Activated T-cell treated with anti-CD3 and anti-CD28 coated beads, Interleukin-2, amount 50 U/mL, for 1 hour (primary cell): ENCODE data around the gene BCKDHB.
"Not testable (repeated sequence)": the region's sequence is repeated elsewhere in the genome, so short reads cannot be mapped to it uniquely, and the experiment has no call there.

Experiments used
- DNase-seq: peaks from one replicate; pipeline ENCODE4 v3.0.0-alpha.2; 2020

Gene BCKDHB

DNA sequence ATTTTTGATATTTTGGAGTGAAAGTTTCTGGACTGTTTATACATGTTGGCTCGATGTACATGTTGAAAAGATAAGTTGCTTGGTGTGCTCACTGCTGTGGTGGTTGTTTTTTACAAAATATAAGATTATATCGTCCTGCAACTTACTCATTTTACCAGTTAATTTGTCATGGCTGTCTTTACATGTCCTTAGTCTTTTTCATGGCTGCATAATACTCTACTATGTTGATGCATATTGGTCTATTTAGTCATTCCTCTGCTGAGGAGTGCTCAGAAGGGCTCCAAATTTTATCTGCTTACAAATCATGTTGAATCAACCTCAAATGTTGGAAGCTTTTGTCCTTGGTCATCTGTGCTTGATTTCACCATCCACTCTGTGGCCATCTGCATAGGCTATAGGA is 164.6 kb downstream of the BCKDHB start:
- no peak for DNase-seq

DNA sequence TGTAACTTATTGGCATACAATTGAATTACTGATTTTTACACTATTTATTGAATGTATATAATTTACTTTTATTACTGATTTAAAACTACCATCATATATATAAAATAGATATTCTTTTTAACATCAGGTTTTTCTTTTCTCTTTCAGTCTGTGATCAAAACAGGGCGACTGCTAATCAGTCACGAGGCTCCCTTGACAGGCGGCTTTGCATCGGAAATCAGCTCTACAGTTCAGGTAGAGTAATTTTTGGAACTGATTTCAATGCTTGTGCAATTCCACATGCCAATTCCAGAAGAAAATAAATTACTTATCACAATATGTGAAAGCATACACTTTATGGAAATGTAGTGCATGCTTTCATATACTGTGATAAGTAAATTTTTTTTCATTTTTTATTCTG is 166.5 kb downstream of the BCKDHB start:
- no peak for DNase-seq

DNA sequence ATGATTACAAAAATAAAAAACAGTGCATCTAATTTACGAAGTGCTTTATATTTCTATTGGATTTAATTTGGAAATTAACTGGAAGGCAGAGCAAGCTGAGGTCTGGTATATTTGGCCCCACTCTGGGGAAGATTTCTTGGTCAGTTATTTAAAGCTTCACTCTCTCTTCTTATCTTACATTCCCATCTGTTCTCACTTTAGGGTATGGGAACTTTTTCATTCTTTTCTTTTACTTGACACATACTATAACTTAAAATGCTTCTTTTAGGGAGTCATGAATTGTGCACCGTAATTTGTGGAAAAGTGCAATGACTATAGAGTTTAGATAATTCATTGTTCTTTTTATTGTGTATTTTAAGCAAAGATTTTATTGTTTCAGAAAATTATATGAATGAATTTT is 170.4 kb downstream of the BCKDHB start:
- no peak for DNase-seq

DNA sequence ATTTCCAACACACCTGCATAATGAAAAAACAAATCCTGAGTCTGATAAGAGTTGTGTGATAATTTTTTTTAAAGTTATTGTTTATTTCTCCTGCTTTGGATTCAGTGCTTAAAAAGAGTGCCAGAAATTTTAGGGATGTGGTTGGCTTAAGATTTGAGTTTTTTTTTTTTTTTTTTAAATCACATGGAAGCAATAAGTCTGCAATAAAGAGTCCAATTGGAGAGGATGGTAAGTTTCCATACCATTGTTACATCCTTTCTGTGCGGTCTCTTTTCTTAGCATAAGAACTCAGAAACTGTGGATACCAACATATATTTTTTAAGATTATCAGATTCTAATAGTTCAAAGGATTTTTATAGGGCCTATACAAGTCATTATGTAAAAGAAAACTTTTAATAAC is 171.0 kb downstream of the BCKDHB start:
- DNase-seq: no peak

DNA sequence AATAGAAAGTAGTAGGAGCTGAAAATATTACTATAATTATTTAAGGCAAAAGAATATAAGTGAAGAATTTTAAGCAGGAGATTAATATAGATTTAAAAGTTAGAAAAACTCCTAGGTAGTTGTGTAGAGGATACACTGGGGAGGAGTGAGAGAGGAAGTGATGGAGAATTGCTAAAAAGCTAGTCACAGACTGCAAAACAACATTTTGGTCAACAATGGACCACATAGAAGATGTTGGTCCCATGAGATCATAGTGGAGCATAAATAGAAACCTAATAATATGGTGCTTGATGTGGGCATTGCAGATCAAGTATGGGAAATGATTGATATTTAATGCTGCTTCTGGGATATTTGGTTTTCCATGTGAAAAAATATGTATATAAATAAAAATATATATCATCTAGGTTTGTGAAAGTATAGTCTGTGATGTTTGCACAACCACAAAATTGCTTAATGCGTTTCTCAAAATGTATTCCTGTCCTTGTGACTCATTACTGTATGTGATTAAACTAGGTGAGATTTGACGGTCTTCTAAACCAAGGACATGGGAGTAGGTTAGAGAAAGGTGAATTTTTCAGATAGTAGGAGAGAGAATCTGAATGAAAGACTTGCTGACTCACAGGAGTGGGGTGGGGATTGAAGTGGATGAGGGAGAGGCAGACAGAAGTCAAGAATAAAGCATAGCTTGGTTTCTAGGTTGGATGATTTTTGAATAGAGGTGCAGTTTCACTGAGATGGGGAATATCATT is 174.0 kb downstream of the BCKDHB start:
- no peak for DNase-seq

DNA sequence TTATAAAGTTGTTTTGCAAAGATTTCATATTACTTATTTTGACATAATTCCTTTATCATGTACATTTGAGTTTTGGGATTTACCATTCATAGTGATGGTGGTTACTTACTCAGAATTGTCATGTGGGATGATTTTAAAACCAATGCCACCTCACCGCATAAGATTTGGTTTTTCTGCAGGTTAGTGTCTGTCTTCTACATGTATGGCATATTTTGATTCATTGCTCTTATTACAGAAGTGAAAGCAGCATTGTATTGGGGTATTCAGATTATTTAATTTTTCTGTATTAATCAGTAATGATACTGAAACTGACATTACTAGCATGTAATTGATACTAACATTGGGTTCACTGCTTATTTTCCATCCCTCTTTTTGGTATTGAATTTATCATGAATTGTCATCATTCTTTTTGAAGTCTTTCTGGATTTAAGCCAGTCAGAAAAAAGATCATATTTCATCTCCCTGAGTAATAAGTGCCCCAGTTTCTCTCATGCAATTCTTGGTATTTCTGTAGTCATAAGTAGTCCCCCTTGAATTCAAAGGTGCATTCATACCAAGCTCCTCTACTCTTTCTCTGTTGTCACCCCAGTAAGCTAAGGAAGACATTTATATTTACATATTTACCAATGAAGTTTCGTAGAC is 176.6 kb downstream of the BCKDHB start:
- no peak for DNase-seq

DNA sequence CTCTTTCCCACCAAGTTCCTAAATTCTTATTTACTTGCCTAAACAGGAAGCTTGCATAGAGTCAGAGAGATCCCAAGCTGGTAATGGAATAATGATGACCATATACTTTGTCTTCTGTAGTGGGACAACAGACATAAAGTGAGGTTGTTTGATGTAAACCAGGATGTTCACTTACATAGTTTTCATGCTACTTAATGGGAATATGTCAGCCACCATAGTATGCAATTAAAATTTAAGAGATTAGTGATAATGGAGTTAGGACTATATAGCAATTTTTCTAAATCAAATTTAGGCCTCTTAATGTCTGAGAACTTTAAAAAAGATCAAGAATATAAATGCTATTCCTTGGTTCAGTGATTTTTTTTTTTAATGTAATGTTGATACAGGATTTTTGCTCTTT is 180.6 kb downstream of the BCKDHB start:
- no peak for DNase-seq

DNA sequence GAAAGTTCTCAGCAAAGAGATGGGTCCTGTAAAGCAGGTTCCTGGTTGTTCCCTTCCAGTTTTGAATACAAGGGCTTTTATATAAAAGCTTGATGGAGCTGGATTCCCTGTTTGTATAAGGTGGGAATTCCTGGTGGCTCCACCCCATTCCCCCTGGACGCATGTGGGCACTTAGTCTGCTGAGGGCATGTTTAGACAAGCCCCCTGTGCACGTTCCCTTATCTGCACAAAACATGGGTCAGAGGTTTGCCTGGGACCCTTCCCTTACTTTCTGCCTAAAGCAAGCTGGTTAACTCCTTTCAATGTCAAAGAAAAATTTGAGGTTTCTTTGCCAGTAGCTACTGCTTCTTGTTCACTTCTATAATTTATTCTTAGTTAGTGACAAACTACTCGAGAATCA is 181.1 kb downstream of the BCKDHB start:
- no peak for DNase-seq

DNA sequence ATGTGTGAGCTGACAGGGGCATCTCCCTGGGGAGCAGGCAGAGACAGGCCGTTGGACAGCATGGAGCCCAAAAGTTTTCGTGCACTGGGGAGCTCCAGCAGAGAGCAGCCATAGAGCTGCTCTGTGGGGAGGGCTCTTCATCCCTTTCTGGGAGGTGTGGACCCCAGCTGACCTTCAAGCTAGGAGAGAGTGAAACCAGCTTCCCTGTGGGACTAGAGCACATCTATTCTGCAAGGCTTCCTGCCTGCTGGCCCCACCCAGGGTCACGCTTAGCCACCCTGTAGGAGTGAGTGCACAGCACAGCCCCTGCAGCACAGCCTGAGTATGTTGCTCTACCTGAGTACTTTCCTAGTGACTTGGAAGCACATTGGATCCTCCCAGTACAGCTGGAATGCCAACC is 183.3 kb downstream of the BCKDHB start:
- DNase-seq: no peak

DNA sequence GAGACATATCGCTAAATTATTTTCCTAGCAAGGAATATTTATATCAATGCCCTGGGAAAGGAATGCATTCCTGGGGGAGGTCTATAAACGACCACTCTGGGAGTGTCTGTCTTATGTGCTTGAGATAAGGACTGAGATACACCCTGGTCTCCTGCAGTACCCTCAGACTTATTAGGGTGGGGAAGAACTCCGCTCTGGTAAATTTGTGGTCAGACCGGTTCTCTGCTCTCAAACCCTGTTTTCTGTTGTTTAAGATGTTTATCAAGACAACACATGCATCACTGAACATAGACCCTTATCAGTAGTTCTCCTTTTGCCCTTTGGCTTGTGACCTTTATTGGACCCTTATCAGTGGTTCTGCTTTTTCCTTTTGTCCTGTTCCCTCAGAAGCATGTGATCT is 188.1 kb downstream of the BCKDHB start:
- not testable (repeated sequence) for DNase-seq

DNA sequence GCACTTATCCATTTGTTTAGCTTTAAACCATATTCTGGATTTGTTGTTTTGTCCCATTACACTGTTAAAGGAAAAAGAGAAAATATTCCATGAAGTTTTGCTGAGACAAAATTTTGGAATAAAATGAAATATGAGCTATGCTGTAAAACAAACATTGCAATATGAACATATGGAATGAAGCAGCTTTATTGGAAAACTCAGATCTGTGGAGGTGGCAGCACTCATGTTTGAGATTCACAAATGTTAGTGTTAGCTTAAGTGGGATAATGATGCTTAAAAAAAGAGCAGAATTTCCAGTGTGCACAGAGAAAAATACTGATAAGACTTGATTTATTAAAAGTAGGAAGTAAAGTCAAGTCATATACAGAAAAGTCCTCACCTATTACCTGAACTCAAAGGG is 196.2 kb downstream of the BCKDHB start:
- no peak for DNase-seq

DNA sequence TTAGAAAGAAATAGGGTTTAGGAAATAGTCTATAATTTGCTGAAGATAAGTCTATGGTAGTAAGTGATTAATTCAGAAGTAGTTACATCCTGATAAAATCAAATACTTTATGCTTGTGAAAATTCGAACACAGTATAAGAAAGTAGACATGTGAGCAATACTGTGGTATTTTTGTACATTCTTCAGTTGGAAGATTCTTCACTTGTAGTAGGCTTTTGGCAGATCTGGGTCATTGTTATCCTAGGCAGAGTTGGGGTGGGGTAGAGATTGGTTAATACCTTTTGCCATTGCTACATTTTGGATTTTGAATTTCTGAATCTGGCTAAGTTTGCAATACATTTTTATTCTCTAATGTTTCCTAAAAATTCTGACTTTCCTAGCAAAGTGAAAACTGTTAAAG is 197.5 kb downstream of the BCKDHB start:
- DNase-seq: no peak

DNA sequence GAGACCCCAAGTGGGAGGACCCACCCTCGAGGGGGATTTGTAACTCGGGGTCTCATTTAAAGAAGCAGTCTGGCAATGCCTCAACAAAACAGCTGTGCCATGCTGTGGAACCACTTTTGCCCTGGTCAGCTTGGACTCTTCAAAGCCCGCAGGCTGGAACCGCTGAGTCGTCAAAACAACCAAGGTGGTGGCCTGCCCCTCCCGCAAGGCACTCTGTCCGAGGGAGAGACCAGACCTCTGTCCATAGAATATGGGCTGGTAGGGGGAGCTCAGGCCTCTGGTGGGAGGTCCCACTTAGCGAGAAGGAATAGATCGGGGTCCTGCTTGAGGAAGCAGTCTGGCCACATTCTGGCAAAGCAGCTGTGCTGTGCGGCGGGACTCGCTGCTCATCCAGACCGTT is 208.1 kb downstream of the BCKDHB start:
- no peak for DNase-seq

DNA sequence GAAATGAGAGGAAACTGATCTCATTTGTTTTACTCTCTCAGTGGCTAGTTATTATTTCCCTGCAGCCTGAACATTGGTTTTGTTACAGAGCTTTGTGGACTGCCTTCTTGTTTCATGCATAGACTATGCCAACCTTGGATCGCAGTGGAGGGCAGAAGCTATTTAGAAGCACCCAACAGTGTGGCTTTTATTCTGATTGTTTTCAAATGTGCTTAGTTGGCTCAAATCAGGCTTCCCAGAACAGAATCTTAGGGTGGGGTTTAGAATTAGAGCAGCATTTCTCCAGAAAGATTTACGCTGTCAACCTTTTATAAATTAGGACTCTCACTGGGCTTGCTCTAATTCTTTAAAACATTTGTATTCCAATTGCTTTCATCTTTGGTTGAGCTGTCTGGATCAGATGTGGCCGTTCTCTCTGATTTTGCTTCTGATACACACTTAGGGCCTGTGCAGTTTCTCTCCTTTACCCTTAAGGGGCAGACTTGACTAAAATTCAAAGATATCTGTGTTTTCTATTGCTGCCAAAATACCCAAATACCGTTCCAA is 210.3 kb downstream of the BCKDHB start:
- DNase-seq: no peak

DNA sequence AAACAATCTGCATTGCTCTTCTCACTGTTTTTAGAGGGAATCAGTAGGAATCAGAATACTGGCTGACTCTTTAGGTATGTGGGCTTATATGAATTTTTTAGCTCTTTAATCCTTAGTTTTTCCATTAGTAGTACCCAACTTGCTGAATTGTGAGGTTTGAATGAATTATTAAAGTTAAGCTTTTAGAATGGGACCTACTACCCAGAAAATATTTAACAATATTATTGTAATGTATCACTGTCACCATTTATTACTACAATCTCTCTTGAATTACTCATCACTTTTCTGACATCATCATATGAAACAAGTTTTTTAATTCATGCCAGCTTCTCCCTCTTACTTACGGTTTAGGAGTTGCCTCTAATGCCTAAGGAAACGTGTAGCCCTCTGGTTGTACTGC is 212.7 kb downstream of the BCKDHB start:
- DNase-seq: no peak

DNA sequence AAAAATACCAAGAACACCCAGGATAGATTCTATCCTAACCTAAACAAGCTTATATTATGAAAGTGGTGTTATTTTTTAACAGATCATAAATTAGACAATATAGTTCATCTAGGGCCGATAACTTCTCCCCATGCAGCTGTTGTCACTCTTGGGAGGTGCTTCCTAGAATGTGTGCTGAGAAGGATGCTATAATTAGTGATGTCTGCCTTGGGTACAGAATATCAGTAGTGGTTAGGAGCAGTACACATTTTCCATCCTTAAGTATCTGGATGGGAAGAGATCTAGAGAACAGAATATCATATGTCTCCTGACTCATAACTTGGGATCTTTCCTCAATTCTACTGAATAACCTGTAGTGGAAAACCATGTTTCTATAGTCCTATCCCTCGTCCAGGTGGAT is 214.5 kb downstream of the BCKDHB start:
- DNase-seq: no peak

DNA sequence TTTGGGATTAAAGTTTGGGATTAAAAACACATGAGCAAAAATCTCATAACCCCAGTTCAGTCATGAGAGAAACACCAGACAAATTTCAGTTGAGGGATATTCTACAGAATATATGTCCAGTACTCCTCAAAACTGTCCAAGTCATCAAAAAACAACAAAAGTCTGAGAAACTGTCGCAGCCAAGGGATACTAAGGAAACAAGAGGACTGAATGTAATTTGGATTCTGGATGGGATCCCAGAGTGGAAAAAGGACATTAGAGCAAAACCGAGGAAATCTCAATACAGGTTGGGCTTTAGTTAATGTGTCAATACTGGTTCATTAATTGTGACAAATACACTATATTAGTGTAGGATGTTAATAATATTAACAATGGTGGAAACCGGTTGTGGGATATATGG is 219.3 kb downstream of the BCKDHB start:
- DNase-seq: no peak

DNA sequence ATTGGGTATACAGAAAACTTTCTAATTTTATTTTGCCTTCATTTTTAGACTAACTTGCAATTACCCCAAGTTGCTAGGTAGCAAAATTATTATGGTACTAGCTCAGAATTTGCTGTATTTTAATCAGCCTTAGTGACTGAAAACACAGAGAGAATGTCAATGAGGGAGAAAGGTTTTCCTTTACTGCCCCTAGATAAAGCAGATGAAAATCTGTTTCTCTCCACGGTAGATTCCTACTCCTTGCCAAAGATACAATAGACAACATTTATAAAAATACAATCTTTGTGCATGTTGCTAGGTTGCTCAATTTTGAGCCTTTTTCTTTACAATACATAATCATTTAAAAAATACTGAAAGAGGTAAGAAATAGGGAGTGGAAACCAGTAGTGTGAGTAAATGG is 222.2 kb downstream of the BCKDHB start:
- no peak for DNase-seq

DNA sequence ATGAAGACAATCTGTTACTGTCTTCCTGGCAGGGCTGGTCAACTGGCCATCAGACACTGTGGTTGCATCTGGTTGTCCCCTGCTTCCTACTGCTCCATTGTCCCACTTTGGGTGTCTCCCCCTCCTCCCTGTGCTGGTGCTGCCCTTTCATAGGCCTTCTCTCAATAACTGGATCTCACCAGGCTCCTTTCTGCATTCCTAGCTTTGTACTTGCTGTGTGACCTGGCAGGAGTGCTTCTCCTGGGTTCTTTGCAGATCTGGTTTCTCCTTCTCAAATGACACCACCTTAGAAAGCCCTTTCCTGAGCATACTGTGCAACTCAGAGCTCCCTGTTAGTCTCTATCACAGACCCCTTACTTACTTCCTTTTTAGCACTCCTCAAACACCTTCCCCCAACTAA is 223.0 kb downstream of the BCKDHB start:
- DNase-seq: no peak

DNA sequence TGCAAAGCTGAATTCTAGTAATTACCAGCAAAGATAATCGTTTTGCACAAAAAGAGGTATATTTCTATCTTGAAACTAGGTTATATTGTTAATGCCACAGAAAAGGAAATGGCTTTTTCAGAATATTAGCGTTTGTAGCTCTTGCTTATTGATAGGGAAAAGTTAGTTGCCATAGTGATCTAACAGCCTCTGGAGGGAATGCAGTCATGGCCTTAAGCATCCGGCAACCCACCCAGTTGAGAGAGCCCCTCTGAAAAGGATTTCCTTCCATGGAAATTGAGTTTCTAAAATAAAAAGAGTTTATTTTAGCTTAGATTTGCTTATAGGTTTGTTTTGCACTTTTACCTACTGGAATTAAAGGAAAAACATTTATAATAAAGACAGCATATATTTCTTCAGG is 224.5 kb downstream of the BCKDHB start:
- no peak for DNase-seq

DNA sequence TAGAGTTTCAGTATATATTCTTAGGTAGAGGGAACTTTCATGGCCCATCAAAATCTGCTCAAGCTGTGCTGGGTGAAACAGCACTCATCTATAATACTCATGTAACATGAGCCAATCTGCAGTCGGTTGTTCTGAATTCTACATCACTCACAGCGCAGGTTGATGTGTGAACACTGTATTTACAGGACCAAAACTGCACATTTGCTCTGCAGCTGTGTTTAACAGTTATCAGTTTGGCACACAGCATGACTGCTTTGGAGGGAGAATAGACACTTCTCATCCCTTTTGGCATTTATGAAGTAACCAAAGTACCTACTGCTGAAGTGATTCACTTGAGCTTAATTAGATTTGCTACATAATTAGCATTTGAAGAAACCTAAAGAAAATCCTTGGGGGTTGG is 225.1 kb downstream of the BCKDHB start:
- no peak for DNase-seq

DNA sequence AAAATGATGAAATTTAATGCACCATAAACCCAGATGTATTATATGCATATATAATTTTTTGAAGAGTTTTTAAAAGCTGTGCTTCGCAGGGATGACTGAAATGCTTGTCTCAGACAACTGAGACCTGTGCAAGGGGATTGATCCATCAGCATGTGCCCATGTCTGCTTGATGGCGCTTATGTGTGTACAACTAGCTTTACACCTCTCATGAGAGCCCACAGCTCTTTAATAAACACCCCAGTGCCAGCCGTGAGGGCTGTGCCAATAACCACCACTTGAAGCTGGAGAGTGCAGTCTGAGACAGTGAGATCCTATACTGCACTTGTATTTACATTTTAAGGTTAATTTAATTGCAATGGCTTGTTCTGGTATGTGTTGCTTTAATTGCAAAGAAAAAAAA is 225.5 kb downstream of the BCKDHB start:
- DNase-seq: no peak

DNA sequence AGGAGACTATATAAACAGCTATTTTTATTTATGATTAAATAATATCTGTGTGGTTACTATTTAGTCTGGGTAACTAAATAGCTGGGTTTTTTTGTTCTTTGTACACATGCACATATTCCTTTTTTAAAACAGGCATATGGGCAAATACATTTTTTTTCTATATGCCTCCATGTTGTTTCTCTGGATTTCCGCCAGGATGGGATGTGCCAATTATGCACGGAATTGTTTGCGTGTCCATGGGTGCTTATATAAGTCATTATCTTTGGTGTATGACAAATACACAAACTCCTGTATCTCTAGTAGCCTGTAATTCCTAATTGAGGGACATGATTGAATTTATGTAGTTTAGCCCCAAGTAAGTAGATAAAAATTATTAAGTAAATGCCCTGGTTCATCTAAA is 226.9 kb downstream of the BCKDHB start:
- no peak for DNase-seq

DNA sequence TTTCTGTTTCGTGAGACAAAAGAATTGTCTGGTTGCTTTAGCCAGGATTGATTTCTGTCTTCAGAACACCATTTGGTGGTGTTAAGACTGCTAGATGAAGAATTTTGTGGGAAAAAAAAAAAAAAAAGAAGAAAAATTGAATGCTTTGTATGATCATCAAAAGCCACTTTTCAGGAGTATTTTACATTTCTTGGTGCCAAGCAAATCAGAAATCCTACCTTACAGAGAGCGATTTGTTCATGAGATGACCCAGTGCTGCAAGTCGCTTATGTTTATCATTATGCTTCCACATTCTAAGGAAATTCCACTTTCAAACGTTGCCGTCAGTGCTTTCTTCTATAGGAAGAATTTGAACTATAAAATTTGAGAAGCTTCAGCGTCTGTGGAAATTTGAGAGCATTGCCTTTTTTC is 228.7 kb downstream of the BCKDHB start:
- DNase-seq: no peak

DNA sequence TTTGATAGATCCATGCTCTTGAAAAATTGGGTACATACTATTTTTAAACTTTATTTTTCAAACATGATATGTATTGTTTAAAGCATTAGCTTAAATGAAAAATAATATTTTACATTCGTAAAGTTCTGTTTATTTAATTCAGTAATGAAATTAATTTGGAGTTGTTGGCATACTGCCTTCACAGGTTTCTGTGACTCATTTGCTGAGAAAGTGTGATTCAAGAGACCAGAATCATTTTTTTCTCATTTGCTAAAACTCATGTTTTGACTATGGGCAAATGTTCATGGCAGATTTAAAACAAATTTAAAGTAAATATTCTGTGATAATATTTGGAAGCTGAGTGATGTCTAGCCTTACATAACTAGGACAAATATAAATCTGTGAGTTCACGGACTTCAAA is 230.4 kb downstream of the BCKDHB start:
- DNase-seq: no peak
